Superior temporal gyrus (tissue), 1 donor: ENCODE data around the gene ARHGAP26.

Experiments used
- DNase-seq: peaks from one replicate; pipeline ENCODE4 v3.0.0-alpha.2; 2016; ENCODE audit errors: extremely low spot score

The ARHGAP26 gene

GRCh38 chr5:142769793-142770649 lies at the start of gene ARHGAP26:
ARHGAP26 (plus strand) TSS chr5:142770377; CDS start chr5:142770762, 385 bp downstream.
- peak; percentile 96 for DNase-seq

- no peak for DNase-seq
Measured at GRCh38 chr5:142720641-142721271, 49.4 kb upstream of the ARHGAP26 start.

- DNase-seq, result no peak
Measured at GRCh38 chr5:142722146-142722545, 48.0 kb upstream of the ARHGAP26 start.

- DNase-seq, result no peak
Measured at GRCh38 chr5:142722896-142723295, 47.3 kb upstream of the ARHGAP26 start.

DNA sequence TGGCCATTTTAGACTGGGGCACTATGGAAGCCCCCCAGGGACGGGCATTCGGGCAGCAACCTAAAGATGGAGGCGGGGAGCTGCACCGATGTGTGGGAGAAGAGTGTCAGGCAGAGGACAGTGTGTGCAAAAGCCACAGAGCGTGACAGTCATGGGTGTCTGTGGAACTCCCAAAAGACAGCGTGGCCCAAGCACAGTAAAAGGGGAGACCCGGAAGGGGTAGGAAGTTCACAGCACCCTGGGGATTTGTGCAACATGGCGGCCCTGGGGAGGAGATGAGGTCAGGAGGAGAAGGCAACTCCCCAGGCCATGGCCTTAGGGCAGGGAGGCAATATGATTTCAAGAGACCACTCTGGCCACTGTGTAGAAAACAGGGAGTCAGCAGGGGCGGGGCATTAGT lies 45.4 kb upstream of the ARHGAP26 start:
- DNase-seq, result no peak

GRCh38 chr5:142725231-142726187 lies 44.7 kb upstream of the ARHGAP26 start:
- DNase-seq, result no peak

DNA sequence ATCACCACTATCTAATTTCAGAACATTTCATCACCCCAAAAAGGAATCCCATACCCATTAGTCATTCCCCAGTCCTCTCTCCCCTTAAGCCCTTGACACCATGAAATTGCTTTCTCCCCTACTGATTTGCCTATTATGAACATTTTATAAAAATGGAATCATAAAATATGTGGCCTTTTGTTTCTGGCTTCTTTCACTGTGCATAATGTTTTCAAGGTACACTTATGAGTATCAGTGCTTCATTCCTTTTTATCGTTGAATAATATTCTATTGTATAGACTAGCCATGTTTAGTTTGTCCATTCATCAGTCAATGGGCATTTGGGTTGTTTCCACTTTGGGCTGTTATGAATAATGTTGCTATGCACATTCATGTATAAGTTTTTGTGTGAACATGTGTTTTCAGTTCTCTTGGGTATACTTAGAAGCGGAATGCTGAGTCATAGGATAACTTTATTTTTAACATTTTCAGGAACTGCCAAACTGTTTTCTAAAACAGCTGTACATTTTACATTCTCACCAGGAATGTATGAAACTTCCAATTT lies 43.9 kb upstream of the ARHGAP26 start:
- peak; percentile 71 for DNase-seq

DNA sequence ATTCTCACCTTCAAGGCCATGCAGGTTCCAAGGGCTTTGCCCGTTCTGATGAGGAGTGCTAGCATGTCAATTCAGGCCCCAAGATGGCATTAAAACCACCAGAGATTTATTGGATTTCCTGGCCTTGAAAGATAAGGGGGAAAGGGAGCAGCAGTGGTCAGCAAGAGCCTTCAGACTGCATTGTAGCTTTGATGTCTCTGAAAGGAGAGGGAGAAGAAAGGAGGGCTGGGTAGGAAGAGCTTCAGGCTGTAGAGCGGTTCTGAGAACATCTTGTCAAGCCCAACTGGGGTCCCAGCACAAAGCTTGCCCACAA lies 42.5 kb upstream of the ARHGAP26 start:
- DNase-seq, result no peak

DNA sequence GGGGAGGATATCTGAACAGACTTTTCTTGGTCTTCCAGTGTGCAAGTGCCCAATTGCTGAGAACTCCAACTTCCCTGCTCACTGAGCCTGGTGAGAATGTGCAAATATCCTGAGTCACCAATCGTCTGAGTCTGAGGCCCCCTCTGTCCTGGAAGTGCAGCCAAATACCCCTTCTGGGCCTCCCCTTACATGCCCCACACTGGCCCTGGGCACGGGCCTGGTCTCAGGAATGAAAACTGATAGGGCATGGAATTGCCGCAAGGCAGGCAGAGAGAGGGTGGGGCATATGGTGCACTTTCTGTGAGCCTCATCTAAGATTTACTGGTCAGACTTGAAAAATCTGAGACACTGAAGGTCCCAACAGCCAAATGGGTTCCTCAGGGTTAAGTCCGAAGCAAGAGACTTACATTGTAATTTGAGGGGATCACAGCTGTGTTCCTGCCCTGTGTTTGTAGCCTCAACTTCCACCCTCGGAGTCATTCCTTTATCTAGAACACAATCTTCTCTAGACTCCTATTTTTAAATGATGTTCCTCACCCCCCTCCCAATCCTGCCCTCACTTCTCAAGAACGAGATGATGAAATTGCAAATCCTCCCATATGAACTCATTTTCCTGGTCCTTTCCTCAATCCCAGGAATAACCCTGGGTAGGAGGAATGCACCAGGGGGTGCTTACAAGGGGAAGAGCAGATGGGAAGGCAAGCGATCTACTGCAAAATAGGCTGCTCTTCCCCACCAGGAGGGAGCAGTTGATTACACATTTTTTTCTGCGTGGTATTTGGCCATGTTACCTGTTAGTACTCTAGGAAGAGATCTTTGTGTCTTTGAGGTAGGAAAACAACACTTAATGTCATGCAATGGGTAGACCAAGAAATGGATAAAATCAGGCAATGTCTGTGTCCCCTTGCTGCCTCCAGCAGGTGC lies 34.6 kb upstream of the ARHGAP26 start:
- no peak for DNase-seq

DNA sequence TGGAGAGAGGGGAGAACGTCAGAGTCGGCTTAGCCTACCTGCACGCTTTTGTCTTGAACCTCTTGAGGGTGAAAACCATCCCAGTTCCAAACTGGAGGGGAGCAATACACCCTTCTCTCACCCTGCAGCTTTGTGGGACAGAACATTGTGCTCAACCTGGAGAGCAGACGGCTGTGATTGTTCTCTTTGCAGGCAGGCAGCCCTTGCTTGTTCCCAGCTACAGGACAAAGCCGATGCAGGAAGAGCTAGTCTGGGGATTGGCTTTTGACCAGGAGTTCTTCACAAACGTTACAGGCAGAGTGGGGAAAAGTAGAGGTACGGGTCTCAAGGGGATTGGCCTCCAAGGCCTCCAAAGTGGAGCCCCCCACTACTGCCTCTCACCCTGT lies 33.9 kb upstream of the ARHGAP26 start:
- DNase-seq, result no peak

DNA sequence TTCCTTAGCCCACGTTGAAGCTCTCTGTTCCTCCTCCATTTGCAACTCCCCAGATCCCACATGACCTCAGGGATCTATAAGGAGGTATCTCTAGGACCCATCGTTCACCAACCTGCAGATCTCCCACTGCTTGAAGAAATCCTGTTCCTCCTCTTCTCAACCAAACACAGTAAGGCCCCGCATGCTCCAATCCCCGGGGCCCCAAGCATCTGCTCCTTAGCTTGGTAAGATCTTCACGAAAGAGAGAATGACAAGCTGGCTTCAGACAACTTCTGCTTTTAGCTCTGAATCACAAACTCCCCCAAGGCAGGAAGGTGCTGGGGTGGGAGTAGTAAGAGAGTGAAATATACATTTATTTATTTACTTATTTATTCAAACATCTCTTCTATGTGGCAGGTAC lies 33.0 kb upstream of the ARHGAP26 start:
- DNase-seq, result no peak

DNA sequence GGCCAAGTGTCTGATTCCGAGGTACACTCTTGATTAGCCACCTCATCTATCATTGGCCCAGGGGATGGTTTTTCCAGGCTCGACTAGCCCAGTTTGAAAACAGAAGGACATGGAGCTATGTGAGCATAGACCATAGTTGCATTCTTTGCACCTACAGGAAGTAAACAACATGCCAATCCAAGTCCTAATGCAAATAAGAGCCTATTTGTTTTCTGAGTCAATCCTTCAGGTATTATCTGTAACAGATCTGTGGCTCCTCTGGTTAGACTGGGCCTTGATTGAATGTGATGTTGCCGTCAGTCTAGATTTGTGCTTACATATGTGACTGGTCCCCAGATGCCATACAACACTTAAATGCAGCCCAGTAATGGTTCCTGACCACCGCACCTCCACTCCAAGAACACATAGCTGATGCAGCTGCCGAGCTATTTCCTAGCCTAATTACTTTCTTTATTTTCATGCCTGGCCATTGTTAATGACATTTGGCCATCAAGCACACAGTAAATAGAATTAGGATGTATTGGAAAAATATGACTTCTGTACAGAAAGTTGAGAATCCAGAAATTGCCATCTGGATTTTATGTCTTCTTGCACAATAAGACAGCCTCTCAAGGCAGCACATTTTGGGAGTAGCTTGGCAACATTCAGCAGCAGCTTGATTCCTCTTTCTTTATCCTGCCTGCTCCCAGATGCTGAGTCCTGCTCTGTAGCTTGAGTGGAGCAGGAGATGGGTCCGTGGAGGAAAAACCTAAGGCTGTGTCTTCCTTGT lies 29.5 kb upstream of the ARHGAP26 start:
- peak; percentile 28 for DNase-seq

GRCh38 chr5:142743592-142744441 lies 26.4 kb upstream of the ARHGAP26 start:
- no peak for DNase-seq

DNA sequence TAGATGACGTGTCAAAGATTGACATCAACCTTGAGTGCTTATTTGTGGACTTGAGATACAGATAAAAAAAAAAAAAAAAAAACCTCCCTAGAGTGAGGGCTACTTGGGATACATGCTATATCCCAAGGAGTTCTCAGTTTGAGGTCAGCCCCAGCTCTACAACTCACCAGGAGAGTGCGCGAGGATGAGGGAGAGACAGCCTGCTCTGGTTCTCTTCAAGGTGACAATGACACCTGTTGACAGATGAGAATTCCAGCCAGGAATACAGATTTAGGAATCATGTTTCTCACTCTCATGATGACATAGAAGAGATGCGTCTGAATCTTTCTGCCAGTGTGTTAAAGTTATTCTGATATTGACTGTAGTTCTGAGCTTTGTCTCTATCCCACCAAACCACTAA lies 24.9 kb upstream of the ARHGAP26 start:
- no peak for DNase-seq

DNA sequence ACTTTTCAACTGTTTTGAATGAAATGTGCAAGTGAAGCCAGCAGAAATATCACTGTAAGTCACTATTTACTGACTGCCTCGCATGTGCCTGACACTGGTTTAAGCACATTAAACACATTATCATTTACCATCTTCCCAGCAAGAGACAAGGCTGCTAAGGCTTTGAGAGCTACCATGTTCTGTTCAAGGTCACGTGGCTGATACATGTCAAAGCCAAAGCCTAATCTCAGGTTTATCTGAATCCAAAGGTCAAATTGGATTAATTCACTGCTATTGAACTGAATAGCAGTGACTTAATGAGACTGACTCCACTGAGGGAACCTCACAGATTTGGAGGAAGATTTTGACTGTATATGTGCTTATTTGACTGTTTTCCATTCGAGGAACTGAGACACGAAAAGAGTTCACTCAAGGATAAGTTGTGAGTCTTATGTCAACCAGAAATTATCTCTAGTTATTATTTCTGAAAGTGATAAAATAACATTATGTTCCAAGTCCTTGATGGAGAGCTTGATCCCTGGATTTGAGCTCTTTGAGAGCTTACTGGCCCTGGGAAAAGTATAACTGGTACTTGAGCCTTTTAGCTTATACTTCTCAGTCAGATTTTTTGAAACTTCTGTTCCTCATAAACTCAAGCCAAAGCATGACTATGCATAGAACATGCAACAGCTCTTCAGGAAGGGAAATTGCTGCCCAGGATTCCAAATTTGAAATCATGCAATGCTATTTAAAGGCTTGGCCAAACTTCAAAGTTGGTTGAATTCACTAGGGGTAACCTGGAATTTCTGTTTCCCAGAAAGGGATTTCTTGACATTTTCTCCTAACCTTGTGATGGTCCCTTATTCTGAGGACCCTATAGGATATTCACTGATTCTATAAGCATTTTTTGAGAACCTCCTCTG lies 23.4 kb upstream of the ARHGAP26 start:
- peak; percentile 53 for DNase-seq

GRCh38 chr5:142748132-142748531 lies 22.0 kb upstream of the ARHGAP26 start:
- DNase-seq, result no peak

DNA sequence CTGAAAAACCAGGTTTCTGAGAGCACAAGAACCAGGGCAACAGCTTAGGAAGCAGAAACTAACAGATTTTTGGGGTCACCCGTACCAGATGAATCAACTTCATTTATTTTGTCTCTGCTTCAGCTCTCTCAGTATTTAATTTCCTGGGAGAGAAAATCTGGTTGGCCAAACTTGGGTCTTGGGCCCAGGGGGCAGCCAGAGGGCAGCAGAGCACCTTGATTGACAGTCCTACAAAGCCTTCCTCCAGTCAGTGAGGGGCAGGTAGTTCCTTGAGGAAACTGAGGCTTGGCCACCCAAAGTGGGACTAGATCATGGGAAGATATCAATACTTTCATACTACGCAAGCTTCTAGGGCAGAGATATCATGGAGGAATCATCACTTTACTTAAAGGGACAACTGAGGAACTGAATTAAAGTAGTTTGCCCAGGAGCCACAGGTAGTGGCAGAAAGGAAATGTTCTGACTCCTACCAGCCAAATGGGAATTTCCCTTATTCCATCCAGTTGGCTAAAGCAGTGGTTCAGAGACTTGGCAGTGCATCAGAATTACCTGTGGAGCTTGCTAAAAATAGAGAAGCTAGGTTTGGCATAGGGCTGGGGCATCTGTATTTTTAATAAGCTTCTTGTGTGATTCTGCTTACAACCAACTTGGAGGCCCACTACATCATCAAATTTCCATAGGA lies 21.5 kb upstream of the ARHGAP26 start:
- DNase-seq, result peak; percentile 51

- no peak for DNase-seq
Measured at GRCh38 chr5:142749321-142749720, 20.9 kb upstream of the ARHGAP26 start.
